AG10803 (cell line): ENCODE data around the gene C12orf50.

Experiments used
- DNase-seq: peaks from one replicate; pipeline ENCODE4 v3.0.0; 2010; ENCODE audit warnings: low read depth
- H3K4me3 ChIP-seq: 2 replicates; pipeline ENCODE4 v1.5.1; 2011; ENCODE audit warnings: mild to moderate bottlenecking, low read length, control low read depth
- CTCF ChIP-seq: conservative IDR thresholded peaks from 2 replicates; pipeline ENCODE4 v1.5.1; 2011; ENCODE audit warnings: mild to moderate bottlenecking, low read length, control low read depth, inconsistent platforms

Gene C12orf50

GRCh38 chr12:88029093-88029665 is at the start of gene C12orf50:
C12orf50 (minus strand) TSS chr12:88029401; CDS start chr12:88026962, 2,439 bp downstream.
- no peak for TF ChIP-seq CTCF
- DNase-seq = no peak
- no peak within 1 kb of the TSS for H3K4me3 ChIP-seq

GRCh38 chr12:88067301-88067700 is 38.1 kb upstream of the C12orf50 start:
- no peak for DNase-seq
- H3K4me3 ChIP-seq = no peak overlapping the region
- no peak for TF ChIP-seq CTCF

GRCh38 chr12:88063375-88063774 is 34.2 kb upstream of the C12orf50 start:
- no peak for TF ChIP-seq CTCF
- H3K4me3 ChIP-seq = no peak overlapping the region
- no peak for DNase-seq

- no peak overlapping the region for H3K4me3 ChIP-seq
- DNase-seq = no peak
- TF ChIP-seq CTCF = no peak
Observed at GRCh38 chr12:88062474-88062873, 33.3 kb upstream of the C12orf50 start.

- H3K4me3 ChIP-seq = no peak overlapping the region
- DNase-seq = no peak
- TF ChIP-seq CTCF = no peak
Observed at GRCh38 chr12:88058719-88059077, 29.5 kb upstream of the C12orf50 start.

- peak; percentile 45 for DNase-seq
- TF ChIP-seq CTCF = no peak
- no peak overlapping the region for H3K4me3 ChIP-seq
Observed at GRCh38 chr12:88057994-88058718, 29.0 kb upstream of the C12orf50 start.

- no peak for DNase-seq
- TF ChIP-seq CTCF = no peak
- H3K4me3 ChIP-seq = no peak overlapping the region
Observed at GRCh38 chr12:88056571-88056970, 27.4 kb upstream of the C12orf50 start.
